ENCODE data around the gene EXOC6B.

The EXOC6B gene

GRCh38 chr2:72204156-72204785, 621.6 kb downstream of the EXOC6B start:
- DNase-seq: no peak

GRCh38 chr2:72198532-72199241, 627.1 kb downstream of the EXOC6B start:
- DNase-seq: no peak

GRCh38 chr2:72193723-72194122, 632.1 kb downstream of the EXOC6B start:
- no peak for DNase-seq

GRCh38 chr2:72191441-72191840, 634.4 kb downstream of the EXOC6B start:
- no peak for DNase-seq

- no peak for DNase-seq
Measured at GRCh38 chr2:72185206-72185605, 640.6 kb downstream of the EXOC6B start.

GRCh38 chr2:72183466-72183865, 642.4 kb downstream of the EXOC6B start:
- DNase-seq: no peak

GRCh38 chr2:72183016-72183415, 642.8 kb downstream of the EXOC6B start:
- no peak for DNase-seq

- no peak for DNase-seq
Measured at GRCh38 chr2:72182547-72182946, 643.3 kb downstream of the EXOC6B start.

- DNase-seq: no peak
Measured at GRCh38 chr2:72181616-72182015, 644.2 kb downstream of the EXOC6B start.

- no peak for DNase-seq
Measured at GRCh38 chr2:72180351-72180750, 645.5 kb downstream of the EXOC6B start.

GRCh38 chr2:72178551-72178950, 647.3 kb downstream of the EXOC6B start:
- DNase-seq: no peak

GRCh38 chr2:72176281-72176680, 649.6 kb downstream of the EXOC6B start:
- no peak for DNase-seq

GRCh38 chr2:72175636-72176035, 650.2 kb downstream of the EXOC6B start:
- no peak for DNase-seq

GRCh38 chr2:72173640-72174321, 652.1 kb downstream of the EXOC6B start:
- DNase-seq: no peak

- DNase-seq: no peak
Measured at GRCh38 chr2:72172478-72172877, 653.4 kb downstream of the EXOC6B start.

GRCh38 chr2:72166279-72166678, 659.6 kb downstream of the EXOC6B start:
- no peak for DNase-seq

GRCh38 chr2:72165792-72166191, 660.0 kb downstream of the EXOC6B start:
- DNase-seq: no peak

GRCh38 chr2:72162574-72162973, 663.3 kb downstream of the EXOC6B start:
- DNase-seq: no peak

- DNase-seq: no peak
Measured at GRCh38 chr2:72159211-72159993, 666.4 kb downstream of the EXOC6B start.

- DNase-seq: no peak
Measured at GRCh38 chr2:72157871-72158771, 667.7 kb downstream of the EXOC6B start.

- no peak for DNase-seq
Measured at GRCh38 chr2:72156872-72157271, 669.0 kb downstream of the EXOC6B start.

GRCh38 chr2:72155737-72156136, 670.1 kb downstream of the EXOC6B start:
- DNase-seq: no peak
